GM18907 (cell line): Measurements from ENCODE around the gene ETV6.
"Not testable (repeated sequence)": the region's sequence is repeated elsewhere in the genome, so short reads cannot be mapped to it uniquely, and the experiment has no call there.

Experiments used
- ATAC-seq: cut with Tn5 transposase; IDR thresholded peaks from one replicate; pipeline ENCODE4 v1.9.1; 2021; ENCODE audit warnings: mild to moderate bottlenecking, moderate library complexity; ENCODE audit not compliant: unreplicated experiment

Gene ETV6

GRCh38 chr12:11666131-11667050, 16.9 kb downstream of the ETV6 start:
- no peak for ATAC-seq

DNA sequence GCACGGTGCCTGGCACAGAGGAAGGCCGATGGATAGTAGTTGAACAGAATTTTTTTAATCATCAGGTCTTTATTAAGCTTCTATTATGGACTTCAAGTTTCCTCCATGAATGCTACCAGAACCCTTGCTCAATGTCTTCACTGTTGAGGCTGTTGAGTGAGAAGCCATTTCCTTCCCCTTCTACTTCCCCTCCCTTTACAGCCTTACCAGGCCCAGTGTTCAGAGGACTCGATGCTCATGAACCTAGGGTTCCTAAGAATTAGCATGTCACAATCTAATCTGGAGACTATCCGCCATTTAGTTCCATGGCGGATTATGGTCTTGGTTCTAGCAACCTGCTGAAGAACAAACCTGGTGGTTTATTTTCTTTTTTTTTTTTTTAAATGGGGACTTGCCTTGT, 17.7 kb downstream of the ETV6 start:
- no peak for ATAC-seq

- ATAC-seq, result no peak
These were observed 19.1 kb downstream of the ETV6 start for GRCh38 chr12:11668611-11669010.

GRCh38 chr12:11669348-11669747, 19.9 kb downstream of the ETV6 start:
- no peak for ATAC-seq

DNA sequence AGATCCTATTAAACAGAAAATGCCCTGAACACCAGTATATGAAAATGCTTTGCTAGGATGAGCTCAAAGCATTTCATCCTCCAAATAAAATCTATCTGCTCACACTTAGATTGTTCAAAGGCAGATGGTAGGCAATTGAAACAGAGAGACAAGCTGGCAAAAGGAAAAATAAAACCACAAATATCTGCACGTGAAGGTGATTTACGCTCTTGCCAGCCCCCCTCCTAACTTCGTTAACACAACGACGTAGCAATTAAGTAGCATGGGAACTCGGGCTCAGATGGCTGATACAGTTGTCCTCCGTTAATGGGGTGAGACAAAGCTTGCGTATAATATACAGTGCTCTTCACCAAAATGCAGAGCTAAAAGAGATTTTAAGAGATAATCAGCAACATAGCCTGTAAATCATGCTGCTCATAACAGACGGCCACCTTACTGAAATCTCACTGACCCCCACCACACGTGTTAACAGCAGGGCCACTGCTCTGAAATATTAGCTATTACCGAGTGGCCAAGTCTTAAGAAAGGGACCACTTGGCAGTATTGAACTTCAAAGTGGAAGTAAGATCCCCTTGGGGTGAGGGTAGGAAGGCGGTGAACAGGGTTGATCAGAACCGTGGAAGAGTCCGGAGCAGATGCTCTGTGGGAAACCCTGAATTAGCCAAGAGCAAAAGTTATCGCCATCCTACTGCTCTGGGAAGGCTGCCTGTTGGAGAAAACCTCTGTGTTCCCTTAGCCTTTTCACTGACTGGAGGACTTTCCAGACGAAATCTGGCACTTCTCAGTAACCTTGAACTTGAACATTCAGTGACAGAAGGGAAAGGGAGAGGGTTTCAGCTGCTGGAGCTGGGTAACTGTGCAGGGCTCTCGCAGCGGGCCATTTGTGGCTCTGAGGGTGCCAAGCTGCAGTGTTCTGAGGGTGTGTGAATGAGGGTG, 23.1 kb downstream of the ETV6 start:
- ATAC-seq, result no peak

GRCh38 chr12:11673666-11674461, 24.4 kb downstream of the ETV6 start:
- ATAC-seq, result no peak

DNA sequence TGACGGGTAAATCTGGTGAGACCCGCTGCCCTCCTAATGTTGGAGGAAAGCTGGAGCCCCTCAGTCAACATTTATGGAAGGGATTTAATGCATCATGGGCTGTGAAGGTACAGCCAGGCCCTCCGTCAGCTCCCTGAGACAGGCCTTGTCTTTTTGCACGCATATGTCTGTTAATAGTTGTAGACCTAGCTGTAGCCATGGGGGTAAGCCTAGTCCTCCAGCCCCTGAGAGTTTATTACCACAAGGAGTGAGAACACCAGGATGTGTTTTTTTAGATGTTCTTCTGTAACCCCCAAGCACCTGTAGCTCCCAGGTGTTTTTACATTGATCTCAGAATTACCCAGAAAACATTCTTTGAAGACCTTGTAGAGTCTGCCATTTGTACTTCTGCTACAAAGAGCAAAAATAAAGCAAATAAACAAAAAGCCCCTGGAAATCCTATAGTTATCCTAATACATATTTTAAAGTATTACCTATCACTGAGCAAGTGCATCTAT, 25.5 kb downstream of the ETV6 start:
- ATAC-seq, result no peak

DNA sequence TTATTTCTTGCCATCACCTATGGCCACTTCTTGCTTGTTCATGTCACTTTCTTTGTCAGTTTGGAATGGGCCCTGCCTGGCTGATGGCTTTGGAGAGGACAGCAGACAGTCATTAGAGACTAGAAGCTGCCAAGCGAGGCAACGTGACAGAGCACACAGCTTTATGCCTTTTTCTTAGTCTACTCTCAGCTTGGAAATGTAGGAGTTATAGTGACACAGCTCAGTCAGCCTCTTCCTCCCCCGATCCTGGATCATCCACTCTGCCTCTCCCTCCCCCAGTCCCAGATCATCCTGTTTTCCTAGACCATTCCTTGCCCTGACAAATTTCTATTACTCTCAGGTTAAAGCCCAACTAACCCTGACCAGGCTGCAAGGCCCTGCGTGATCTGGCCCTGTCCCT, 26.6 kb downstream of the ETV6 start:
- no peak for ATAC-seq

- ATAC-seq, result no peak
These were observed 27.6 kb downstream of the ETV6 start for GRCh38 chr12:11677093-11677492.

DNA sequence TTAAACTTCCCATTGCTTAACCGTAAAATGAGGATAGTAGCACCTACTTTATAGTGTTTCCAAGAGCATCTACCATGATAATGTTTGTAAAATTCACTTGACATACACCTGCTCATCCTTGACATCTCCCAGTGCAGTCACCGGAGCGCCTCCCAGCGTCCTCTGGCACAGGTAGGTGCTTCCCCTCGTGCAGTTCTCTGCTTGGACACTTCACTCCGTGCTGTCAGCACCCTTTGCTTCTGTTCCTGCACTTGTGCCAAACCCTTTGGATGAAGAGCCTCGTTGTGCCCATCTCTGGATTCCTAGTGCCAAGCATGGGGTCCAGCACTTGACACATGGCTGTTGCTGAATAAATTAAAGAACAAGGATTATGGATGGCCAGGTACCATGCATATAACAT, 28.3 kb downstream of the ETV6 start:
- ATAC-seq, result no peak

GRCh38 chr12:11678781-11679180, 29.3 kb downstream of the ETV6 start:
- ATAC-seq, result no peak

GRCh38 chr12:11681207-11681606, 31.7 kb downstream of the ETV6 start:
- no peak for ATAC-seq

DNA sequence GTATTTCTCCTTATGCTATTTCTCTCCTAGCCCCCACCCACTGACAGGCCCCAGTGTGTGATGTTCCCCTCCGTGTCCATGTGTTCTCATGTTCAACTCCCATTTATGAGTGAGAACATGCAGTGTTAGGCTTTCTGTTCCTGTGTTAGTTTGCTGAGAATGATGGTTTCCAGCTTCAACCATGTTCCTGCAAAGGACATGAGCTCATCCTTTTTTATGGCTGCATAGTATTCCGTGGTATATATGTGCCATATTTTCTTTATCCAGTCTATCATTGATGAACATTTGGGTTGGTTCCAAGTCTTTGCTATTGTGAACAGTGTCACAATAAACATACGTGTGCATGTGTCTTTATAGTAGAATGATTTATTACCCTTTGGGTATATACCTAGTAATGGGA, 32.2 kb downstream of the ETV6 start:
- not testable (repeated sequence) for ATAC-seq

DNA sequence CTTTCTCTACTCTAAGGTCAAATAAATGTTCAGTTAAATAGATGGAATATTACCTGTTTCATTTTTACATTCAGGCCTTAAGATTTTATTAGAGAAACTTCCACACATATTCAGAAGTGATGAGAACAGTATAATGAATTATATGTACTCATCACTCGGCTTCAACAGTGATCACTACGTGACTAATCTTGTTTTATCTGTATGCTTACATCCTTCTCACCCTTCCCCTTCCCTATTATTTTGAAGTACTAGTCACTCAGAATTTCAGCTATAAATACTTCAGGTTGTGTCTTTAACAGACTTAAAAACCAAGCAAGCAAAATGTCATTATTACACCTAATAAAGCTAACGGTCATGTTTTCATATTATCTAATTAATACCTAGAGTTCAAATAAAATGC, 34.9 kb downstream of the ETV6 start:
- no peak for ATAC-seq

- ATAC-seq, result no peak
These were observed 35.3 kb downstream of the ETV6 start for GRCh38 chr12:11684811-11685210.

DNA sequence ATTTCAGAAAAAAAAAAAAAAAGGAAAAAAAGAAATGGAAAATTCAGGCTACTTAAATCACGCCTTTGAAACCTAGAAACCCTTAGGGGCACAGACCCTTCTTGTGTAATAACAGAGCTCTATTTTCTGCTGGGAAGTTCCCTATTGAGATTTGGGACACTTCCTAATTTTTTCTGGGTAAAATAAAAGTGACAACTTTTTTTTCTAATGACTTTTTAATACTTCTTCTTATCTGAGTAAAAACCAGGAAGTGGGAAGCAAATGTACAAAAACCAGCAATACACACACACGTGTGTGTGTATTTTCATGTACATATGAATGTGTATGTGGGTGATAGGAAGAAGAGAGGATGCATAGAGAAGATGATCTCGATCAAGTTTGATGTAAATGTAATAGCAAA, 35.8 kb downstream of the ETV6 start:
- ATAC-seq, result no peak

DNA sequence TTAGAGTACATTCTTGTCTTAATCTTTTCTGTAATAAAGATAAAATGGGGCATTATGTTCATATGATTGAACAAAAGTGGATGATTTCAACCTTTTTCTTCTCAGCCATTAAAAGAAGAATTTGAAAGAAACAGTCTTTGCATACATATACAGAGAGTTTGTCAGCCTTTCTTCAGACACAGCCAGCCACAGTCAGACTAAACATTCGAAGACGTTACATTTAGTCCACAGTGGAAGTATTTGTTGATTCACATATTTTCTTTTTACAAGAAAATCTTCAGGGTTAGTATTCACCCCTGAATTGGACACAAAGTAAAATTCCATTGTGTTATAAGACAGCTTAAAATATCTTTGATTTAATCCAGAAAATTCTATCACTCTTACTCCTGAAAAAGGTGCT, 36.2 kb downstream of the ETV6 start:
- ATAC-seq, result no peak

- no peak for ATAC-seq
These were observed 36.6 kb downstream of the ETV6 start for GRCh38 chr12:11686120-11686519.

GRCh38 chr12:11687528-11687927, 38.1 kb downstream of the ETV6 start:
- no peak for ATAC-seq

DNA sequence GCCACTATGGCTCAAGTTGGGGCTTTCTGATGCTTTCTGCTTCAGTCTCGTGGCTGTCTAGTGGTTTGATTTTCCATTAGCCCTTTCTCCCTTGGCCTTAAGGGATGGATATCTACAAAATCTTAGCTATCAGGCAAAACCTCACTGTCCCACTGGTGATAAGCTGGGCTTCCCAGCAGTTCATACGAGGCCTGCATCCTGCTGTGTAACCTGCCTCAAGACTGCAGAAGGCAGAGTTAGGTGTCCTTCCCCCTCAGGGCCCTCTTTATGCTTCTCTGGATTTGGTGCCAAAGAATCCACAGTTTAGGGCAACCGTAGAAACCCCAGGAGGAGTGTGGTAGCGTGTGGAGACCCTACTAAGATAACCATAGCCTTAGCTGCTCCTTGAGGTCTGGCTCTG, 38.9 kb downstream of the ETV6 start:
- no peak for ATAC-seq

GRCh38 chr12:11688831-11689230, 39.4 kb downstream of the ETV6 start:
- ATAC-seq, result no peak
